Subcutaneous adipose tissue (tissue), 4 donors: ENCODE measurements around the gene CXCL14. TPM values are rescaled to one million over a fixed set of nuclear protein-coding genes. Genes with fewer than 3 reads are reported as not detected.

Experiments used
- CTCF ChIP-seq: fragments of 450-650 bp; IDR thresholded peaks from one replicate; pipeline ENCODE4 v1.5.1; 2016; ENCODE audit warnings: low read depth, mild to moderate bottlenecking, control low read depth, antibody characterized with exemption, moderate library complexity
- total RNA-seq, 4 donors: library from RNA; depleted of rRNA; stranded (reverse); fragments of >200 nt; gene quantifications; one replicate each; pipeline ENCODE4 v1.1.0, GENCODE V29; 2016

Gene CXCL14
- total RNA-seq: 100 to 1,000 TPM in 2 of 4 donors, 10 to 100 TPM in 2; 76.2 to 302 (median 136) TPM

- TF ChIP-seq CTCF: no peak
Observed at GRCh38 chr5:135578685-135579341, at the start of gene CXCL14. CXCL14 (minus strand) TSS chr5:135578991; CDS start chr5:135578778, 213 bp downstream.

- no peak for TF ChIP-seq CTCF
Observed at GRCh38 chr5:135626636-135627035, 47.8 kb upstream of the CXCL14 start.

- TF ChIP-seq CTCF: no peak
Observed at GRCh38 chr5:135625961-135626360, 47.2 kb upstream of the CXCL14 start.

GRCh38 chr5:135625486-135625885 is 46.7 kb upstream of the CXCL14 start:
- TF ChIP-seq CTCF: no peak

- no peak for TF ChIP-seq CTCF
Observed at GRCh38 chr5:135625061-135625460, 46.3 kb upstream of the CXCL14 start.

GRCh38 chr5:135623186-135623715 is 44.5 kb upstream of the CXCL14 start:
- no peak for TF ChIP-seq CTCF

- TF ChIP-seq CTCF: no peak
Observed at GRCh38 chr5:135615581-135616260, 36.9 kb upstream of the CXCL14 start.
